Omental fat pad (tissue), 4 donors: ENCODE data around the gene PRDX2. TPM values are rescaled to one million over a fixed set of nuclear protein-coding genes. Genes with fewer than 3 reads are reported as not detected.

ENCODE experiments used
- ATAC-seq: fragments of 150-250 bp; one replicate; pipeline ENCODE4 v1.9.1; 2016; ENCODE audit warnings: mild to moderate bottlenecking, moderate library complexity; ENCODE audit not compliant: low FRiP score
- DNase-seq: peaks from one replicate; pipeline ENCODE4 v3.0.0-alpha.2; 2019; ENCODE audit warnings: low spot score
- CTCF ChIP-seq, 3 donors: fragments of 450-650 bp; IDR thresholded peaks; one replicate each; pipeline ENCODE4 v1.5.1; 2016 to 2017; ENCODE audit warnings: antibody characterized with exemption in 3 of 3, mild to moderate bottlenecking in 3 of 3, moderate library complexity in 2 of 3
- total RNA-seq, 4 donors: library from RNA; depleted of rRNA; stranded (reverse); fragments of >200 nt; gene quantifications; one replicate each; pipeline ENCODE4 v1.1.0, GENCODE V29; 2016

The PRDX2 gene
- total RNA-seq, 4 donors from 2014 or later, result 165 to 320 (median 219) TPM

- no peak for ATAC-seq
- no peak for DNase-seq
- TF ChIP-seq CTCF (IDR thresholded peaks at IDR 0.05), result no peak
These were observed 33.9 kb downstream of the PRDX2 start for GRCh38 chr19:12767666-12768065.

GRCh38 chr19:12767150-12767549, 34.5 kb downstream of the PRDX2 start:
- no peak for DNase-seq
- no peak for ATAC-seq
- no peak for TF ChIP-seq CTCF (IDR thresholded peaks at IDR 0.05)

GRCh38 chr19:12766051-12766521, 35.5 kb downstream of the PRDX2 start:
- ATAC-seq, result peak; percentile 79
- DNase-seq, result no peak
- TF ChIP-seq CTCF (IDR thresholded peaks at IDR 0.05), result peak in 1 of 3 donors; percentile 58

GRCh38 chr19:12764698-12765097, 36.9 kb downstream of the PRDX2 start:
- ATAC-seq (no peak), DNase-seq (no peak)
- TF ChIP-seq CTCF (IDR thresholded peaks at IDR 0.05), result no peak

- no peak for TF ChIP-seq CTCF (IDR thresholded peaks at IDR 0.05)
- DNase-seq (no peak), ATAC-seq (no peak)
These were observed 38.5 kb downstream of the PRDX2 start for GRCh38 chr19:12763100-12763499.

GRCh38 chr19:12759686-12760085, 41.9 kb downstream of the PRDX2 start:
- no peak for DNase-seq
- TF ChIP-seq CTCF (IDR thresholded peaks at IDR 0.05), result no peak

GRCh38 chr19:12757544-12758274, 43.9 kb downstream of the PRDX2 start:
- DNase-seq (peak; percentile 35), ATAC-seq (peak; percentile 67)
- TF ChIP-seq CTCF (IDR thresholded peaks at IDR 0.05), result peak in 2 of 3 donors; percentile 36 to 55

More at GRCh38 chr19:12759686-12760085, 41.9 kb downstream of the PRDX2 start:
- no peak for ATAC-seq
